ENCODE results near the gene CHMP6. TPM values are rescaled to one million over a fixed set of nuclear protein-coding genes. Genes with fewer than 3 reads are reported as not detected.

The CHMP6 gene
- total RNA-seq, 1 donor from 2014 or later: 31.1 TPM

GRCh38 chr17:80960797-80961452 is 30.7 kb upstream of the CHMP6 start:
- DNase-seq (ENCODE audit: extremely low spot score, unreplicated experiment): no peak
- Mint-ChIP-seq H3K27me3 (ENCODE audit: unreplicated experiment) (no peaks in the 10 kb centered on the region), H3K4me3 (ENCODE audit: unreplicated experiment) (no peak overlapping the region), H3K9me3 (ENCODE audit: unreplicated experiment) (no peaks in the 10 kb centered on the region), H3K27ac (ENCODE audit: unreplicated experiment) (peak overlapping the region; percentile 15), H3K36me3 (ENCODE audit: unreplicated experiment) (peaks cover 11% of the 10 kb centered on the region), H3K4me1 (ENCODE audit: unreplicated experiment) (peaks cover 40% of the 10 kb centered on the region)
- TF ChIP-seq CTCF (IDR thresholded peaks at IDR 0.05): no peak

- no peak overlapping the region for H3K27ac Mint-ChIP-seq (ENCODE audit: unreplicated experiment)
- H3K4me1 Mint-ChIP-seq (ENCODE audit: unreplicated experiment): peaks cover 40% of the 10 kb centered on the region
- TF ChIP-seq CTCF (IDR thresholded peaks at IDR 0.05): no peak
- no peaks in the 10 kb centered on the region for H3K9me3 Mint-ChIP-seq (ENCODE audit: unreplicated experiment)
- no peak overlapping the region for H3K4me3 Mint-ChIP-seq (ENCODE audit: unreplicated experiment)
- H3K27me3 Mint-ChIP-seq (ENCODE audit: unreplicated experiment): no peaks in the 10 kb centered on the region
- peaks cover 11% of the 10 kb centered on the region for H3K36me3 Mint-ChIP-seq (ENCODE audit: unreplicated experiment)
- DNase-seq (ENCODE audit: extremely low spot score, unreplicated experiment): no peak
Measured at GRCh38 chr17:80961541-80962330, 29.9 kb upstream of the CHMP6 start.

GRCh38 chr17:80962356-80963329 is 29.0 kb upstream of the CHMP6 start:
- no peak overlapping the region for H3K4me3 Mint-ChIP-seq (ENCODE audit: unreplicated experiment)
- no peak for TF ChIP-seq CTCF (IDR thresholded peaks at IDR 0.05)
- H3K27me3 Mint-ChIP-seq (ENCODE audit: unreplicated experiment): no peaks in the 10 kb centered on the region
- H3K27ac Mint-ChIP-seq (ENCODE audit: unreplicated experiment): no peak overlapping the region
- DNase-seq (ENCODE audit: extremely low spot score, unreplicated experiment): no peak
- H3K36me3 Mint-ChIP-seq (ENCODE audit: unreplicated experiment): peaks cover 11% of the 10 kb centered on the region
- no peaks in the 10 kb centered on the region for H3K9me3 Mint-ChIP-seq (ENCODE audit: unreplicated experiment)
- peaks cover 40% of the 10 kb centered on the region for H3K4me1 Mint-ChIP-seq (ENCODE audit: unreplicated experiment)

GRCh38 chr17:80963812-80964543 is 27.7 kb upstream of the CHMP6 start:
- no peak for TF ChIP-seq CTCF (IDR thresholded peaks at IDR 0.05)
- peaks cover 45% of the 10 kb centered on the region for H3K4me1 Mint-ChIP-seq (ENCODE audit: unreplicated experiment)
- H3K9me3 Mint-ChIP-seq (ENCODE audit: unreplicated experiment): no peaks in the 10 kb centered on the region
- H3K27me3 Mint-ChIP-seq (ENCODE audit: unreplicated experiment): no peaks in the 10 kb centered on the region
- no peak overlapping the region for H3K27ac Mint-ChIP-seq (ENCODE audit: unreplicated experiment)
- DNase-seq (ENCODE audit: extremely low spot score, unreplicated experiment): no peak
- H3K4me3 Mint-ChIP-seq (ENCODE audit: unreplicated experiment): no peak overlapping the region
- H3K36me3 Mint-ChIP-seq (ENCODE audit: unreplicated experiment): peaks cover 11% of the 10 kb centered on the region
